ENCODE results near the gene TMEM98. TPM values are rescaled to one million over a fixed set of nuclear protein-coding genes. Genes with fewer than 3 reads are reported as not detected.
"Not testable (repeated sequence)": the region's sequence is repeated elsewhere in the genome, so short reads cannot be mapped to it uniquely, and the experiment has no call there.

The TMEM98 gene, protein sequence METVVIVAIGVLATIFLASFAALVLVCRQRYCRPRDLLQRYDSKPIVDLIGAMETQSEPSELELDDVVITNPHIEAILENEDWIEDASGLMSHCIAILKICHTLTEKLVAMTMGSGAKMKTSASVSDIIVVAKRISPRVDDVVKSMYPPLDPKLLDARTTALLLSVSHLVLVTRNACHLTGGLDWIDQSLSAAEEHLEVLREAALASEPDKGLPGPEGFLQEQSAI
- total RNA-seq = 100 to 1,000 TPM in 1 of 4 donors, 10 to 100 TPM in 3; 44.6 to 193 (median 80.3) TPM

DNA sequence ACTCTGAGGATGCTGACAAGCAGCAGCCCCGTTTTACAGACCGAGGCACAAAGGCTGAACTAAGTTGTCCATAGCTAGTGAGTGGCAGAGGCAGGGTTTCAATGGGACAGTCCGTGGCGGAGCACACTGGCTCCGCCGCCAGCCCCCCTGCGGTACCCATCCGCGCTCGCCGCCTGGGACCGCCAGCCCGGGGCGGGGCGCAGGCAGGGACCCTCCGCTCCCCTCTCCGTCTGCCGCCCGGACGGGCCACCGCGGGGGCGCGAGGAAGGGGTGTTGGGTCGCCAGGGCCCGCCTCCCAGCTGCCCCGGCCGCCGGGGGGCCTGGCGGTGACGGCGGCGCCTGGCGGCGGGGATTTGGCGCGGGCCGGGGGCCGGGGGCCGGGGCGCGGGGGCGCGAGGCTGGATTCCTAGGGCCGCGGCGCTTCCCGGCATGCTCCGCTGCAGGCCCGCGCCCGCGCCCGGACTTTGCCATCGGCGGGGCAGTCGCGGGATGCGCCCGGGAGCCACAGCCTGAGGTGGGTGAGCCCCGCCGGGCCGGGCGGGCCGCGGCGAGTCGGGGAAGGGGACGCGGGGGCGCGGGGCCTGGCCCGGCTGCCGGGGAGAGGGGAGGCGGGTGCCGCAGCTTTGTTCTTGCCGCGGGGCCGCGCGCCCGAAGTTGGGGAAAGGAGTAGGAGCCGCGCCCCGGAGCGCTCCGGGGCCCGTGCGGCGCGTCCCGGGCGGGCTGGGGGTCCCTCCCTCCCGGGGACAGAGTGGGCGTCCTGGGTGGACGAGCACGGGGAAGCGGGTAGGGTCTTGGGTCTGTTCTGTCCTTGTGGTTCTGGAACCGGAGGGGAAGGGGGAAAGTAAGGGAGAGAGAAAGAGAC is at the start of gene TMEM98:
TSS of gene TMEM98 (plus strand) at position 430 of the 862 bp plus-strand sequence. CDS start 3,376 bp downstream, outside the sequence.
- peak; percentile 58 for ATAC-seq (ENCODE audit: low FRiP score)
- TF ChIP-seq CTCF (IDR thresholded peaks at IDR 0.05) = no peak
- no peak for DNase-seq (ENCODE audit: low spot score)

- ATAC-seq (ENCODE audit: low FRiP score) (no peak), DNase-seq (ENCODE audit: low spot score) (peak; percentile 25)
- no peak for TF ChIP-seq CTCF (IDR thresholded peaks at IDR 0.05)
These were observed 49.7 kb upstream of the TMEM98 start for GRCh38 chr17:32878211-32878610.

- DNase-seq (ENCODE audit: low spot score) = no peak
- TF ChIP-seq CTCF (IDR thresholded peaks at IDR 0.05) = no peak
- no peak for ATAC-seq (ENCODE audit: low FRiP score)
These were observed 48.8 kb upstream of the TMEM98 start for GRCh38 chr17:32879134-32879533.

GRCh38 chr17:32880671-32881453 is 47.1 kb upstream of the TMEM98 start:
- no peak for ATAC-seq (ENCODE audit: low FRiP score)
- no peak for TF ChIP-seq CTCF (IDR thresholded peaks at IDR 0.05)
- no peak for DNase-seq (ENCODE audit: low spot score)

- no peak for TF ChIP-seq CTCF (IDR thresholded peaks at IDR 0.05)
- no peak for DNase-seq (ENCODE audit: low spot score)
- no peak for ATAC-seq (ENCODE audit: low FRiP score)
These were observed 45.9 kb upstream of the TMEM98 start for GRCh38 chr17:32882029-32882428.

- DNase-seq (ENCODE audit: low spot score) = no peak
- no peak for ATAC-seq (ENCODE audit: low FRiP score)
These were observed 45.2 kb upstream of the TMEM98 start for GRCh38 chr17:32882734-32883133.

DNA sequence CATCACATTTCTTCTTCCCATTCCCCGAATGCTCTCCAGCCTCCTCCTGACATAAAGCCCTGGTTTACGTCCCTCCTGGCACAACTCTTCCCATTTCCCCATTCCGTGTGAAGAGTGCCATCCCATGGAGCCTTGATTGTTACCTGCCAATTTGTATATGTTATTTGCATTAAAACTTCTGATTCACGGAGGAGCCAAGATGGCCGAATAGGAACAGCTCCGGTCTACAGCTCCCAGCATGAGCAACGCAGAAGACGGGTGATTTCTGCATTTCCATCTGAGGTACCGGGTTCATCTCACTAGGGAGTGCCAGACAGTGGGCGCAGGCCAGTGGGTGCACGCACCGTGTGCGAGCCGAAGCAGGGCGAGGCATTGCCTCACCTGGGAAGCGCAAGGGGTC is 41.0 kb upstream of the TMEM98 start:
- not testable (repeated sequence) for ATAC-seq (ENCODE audit: low FRiP score); DNase-seq (ENCODE audit: low spot score)

More at GRCh38 chr17:32882734-32883133, 45.2 kb upstream of the TMEM98 start:
- TF ChIP-seq CTCF (IDR thresholded peaks at IDR 0.05) = no peak

DNA sequence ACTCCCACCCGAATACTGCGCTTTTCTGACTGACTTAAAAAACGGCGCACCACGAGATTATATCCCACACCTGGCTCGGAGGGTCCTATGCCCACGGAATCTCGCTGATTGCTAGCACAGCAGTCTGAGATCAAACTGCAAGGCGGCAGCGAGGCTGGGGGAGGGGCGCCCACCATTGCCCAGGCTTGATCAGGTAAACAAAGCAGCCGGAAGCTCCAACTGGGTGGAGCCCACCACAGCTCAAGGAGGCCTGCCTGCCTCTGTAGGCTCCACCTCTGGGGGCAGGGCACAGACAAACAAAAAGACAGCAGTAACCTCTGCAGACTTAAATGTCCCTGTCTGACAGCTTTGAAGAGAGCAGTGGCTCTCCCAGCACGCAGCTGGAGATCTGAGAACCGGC is 40.5 kb upstream of the TMEM98 start:
- not testable (repeated sequence) for DNase-seq (ENCODE audit: low spot score); ATAC-seq (ENCODE audit: low FRiP score)
